Measurements from ENCODE around the gene ZNF598.

- TF ChIP-seq POLR2A (IDR thresholded peaks at IDR 0.05), result no peak
- no peak for TF ChIP-seq CTCF (IDR thresholded peaks at IDR 0.05)
Measured at GRCh38 chr16:1999866-2000514, 9.6 kb downstream of the ZNF598 start.
